ENCODE measurements around the gene RAB38. TPM values are rescaled to one million over a fixed set of nuclear protein-coding genes. Genes with fewer than 3 reads are reported as not detected.

Gene RAB38
- total RNA-seq, 2 experiments from 2014 or later, result 0.19 TPM; not detected in 1

DNA sequence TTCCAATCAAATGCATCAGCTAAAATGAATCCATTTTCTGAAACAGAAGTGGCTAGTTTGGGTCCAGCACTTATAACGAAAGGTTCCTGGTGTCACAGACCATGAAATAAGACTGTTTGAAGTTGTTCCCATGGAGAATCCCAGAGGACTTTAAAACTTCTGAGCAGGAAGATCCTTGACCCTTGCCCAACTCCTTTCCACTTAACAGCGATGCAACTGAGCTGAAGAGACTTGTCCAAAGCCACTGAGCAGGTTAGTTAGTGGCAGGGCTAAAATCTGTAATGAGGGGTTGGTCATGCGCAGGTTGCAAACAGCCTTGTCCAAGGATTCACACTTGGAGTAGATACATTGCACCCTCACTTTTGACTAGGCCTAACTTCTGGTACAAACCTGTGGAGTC is 1.3 kb downstream of the RAB38 start:
- H3K79me2 ChIP-seq (ENCODE audit: insufficient read depth, low read depth, low read length), result no peaks in the 10 kb centered on the region
- POLR2A ChIA-PET, result interaction anchor here (0.6 kb wide), 1 partner anchor 1769 kb away, joined by 3 read pairs; no protein-coding TSS in a partner anchor
- no peaks in the 10 kb centered on the region for H3K36me3 ChIP-seq (ENCODE audit: insufficient read depth, low read length)
- no peak overlapping the region; the same call in 1 of the 2 replicates for H2AFZ ChIP-seq (ENCODE audit: low read length)
- intact Hi-C loops (cut with micrococcal nuclease; ENCODE audit: unreplicated experiment), result no loop called here
- H3K4me3 ChIP-seq (ENCODE audit: low read depth, low read length, poor library complexity, severe bottlenecking), result no peak overlapping the region
- no peak for DNase-seq (ENCODE audit: low spot score)
- no TSS peak for BruUV-seq (replicated peaks)
- H4K20me1 ChIP-seq (ENCODE audit: insufficient read depth, low read length), result no peaks in the 10 kb centered on the region
- CTCF ChIA-PET (ENCODE audit: unreplicated experiment), result no interaction called here
- H3K9me3 ChIP-seq (ENCODE audit: low read length), result no peaks in the 10 kb centered on the region
- H3K4me1 ChIP-seq (ENCODE audit: insufficient read depth, low read length, poor library complexity, severe bottlenecking), result no peaks in the 10 kb centered on the region
- no peaks in the 10 kb centered on the region for H3K9me2 ChIP-seq (ENCODE audit: insufficient read depth, low read length)
- no peak overlapping the region for H3K4me2 ChIP-seq (ENCODE audit: low read length)
- TF ChIP-seq, protein P1, sequence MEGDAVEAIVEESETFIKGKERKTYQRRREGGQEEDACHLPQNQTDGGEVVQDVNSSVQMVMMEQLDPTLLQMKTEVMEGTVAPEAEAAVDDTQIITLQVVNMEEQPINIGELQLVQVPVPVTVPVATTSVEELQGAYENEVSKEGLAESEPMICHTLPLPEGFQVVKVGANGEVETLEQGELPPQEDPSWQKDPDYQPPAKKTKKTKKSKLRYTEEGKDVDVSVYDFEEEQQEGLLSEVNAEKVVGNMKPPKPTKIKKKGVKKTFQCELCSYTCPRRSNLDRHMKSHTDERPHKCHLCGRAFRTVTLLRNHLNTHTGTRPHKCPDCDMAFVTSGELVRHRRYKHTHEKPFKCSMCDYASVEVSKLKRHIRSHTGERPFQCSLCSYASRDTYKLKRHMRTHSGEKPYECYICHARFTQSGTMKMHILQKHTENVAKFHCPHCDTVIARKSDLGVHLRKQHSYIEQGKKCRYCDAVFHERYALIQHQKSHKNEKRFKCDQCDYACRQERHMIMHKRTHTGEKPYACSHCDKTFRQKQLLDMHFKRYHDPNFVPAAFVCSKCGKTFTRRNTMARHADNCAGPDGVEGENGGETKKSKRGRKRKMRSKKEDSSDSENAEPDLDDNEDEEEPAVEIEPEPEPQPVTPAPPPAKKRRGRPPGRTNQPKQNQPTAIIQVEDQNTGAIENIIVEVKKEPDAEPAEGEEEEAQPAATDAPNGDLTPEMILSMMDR (conservative IDR thresholded peaks at IDR 0.05; ENCODE audit: low read length), result no peak
- TF ChIP-seq EZH2phosphoT487 (IDR thresholded peaks at IDR 0.05; ENCODE audit: borderline replicate concordance, low read depth, low read length), result no peak
- no peak overlapping the region for H3K27ac ChIP-seq (ENCODE audit: low read depth, low read length, poor library complexity, severe bottlenecking)

GRCh38 chr11:88171982-88172381 is 3.3 kb downstream of the RAB38 start:
- no TSS peak for BruUV-seq (replicated peaks)
- no peaks in the 10 kb centered on the region for H3K36me3 ChIP-seq (ENCODE audit: insufficient read depth, low read length)
- H3K79me2 ChIP-seq (ENCODE audit: insufficient read depth, low read depth, low read length), result no peaks in the 10 kb centered on the region
- no peak overlapping the region for H3K4me2 ChIP-seq (ENCODE audit: low read length)
- TF ChIP-seq, protein P1 (conservative IDR thresholded peaks at IDR 0.05; ENCODE audit: low read length), result no peak
- ChIA-PET CTCF (ENCODE audit: unreplicated experiment) (no interaction called here), POLR2A (no interaction called here)
- no peaks in the 10 kb centered on the region for H3K4me1 ChIP-seq (ENCODE audit: insufficient read depth, low read length, poor library complexity, severe bottlenecking)
- no peak overlapping the region for H3K4me3 ChIP-seq (ENCODE audit: low read depth, low read length, poor library complexity, severe bottlenecking)
- DNase-seq (ENCODE audit: low spot score), result no peak
- no peak overlapping the region for H2AFZ ChIP-seq (ENCODE audit: low read length)
- H3K9me2 ChIP-seq (ENCODE audit: insufficient read depth, low read length), result no peaks in the 10 kb centered on the region
- H3K9me3 ChIP-seq (ENCODE audit: low read length), result no peaks in the 10 kb centered on the region
- intact Hi-C loops (cut with micrococcal nuclease; ENCODE audit: unreplicated experiment), result no loop called here
- no peak overlapping the region for H3K27ac ChIP-seq (ENCODE audit: low read depth, low read length, poor library complexity, severe bottlenecking)
- H4K20me1 ChIP-seq (ENCODE audit: insufficient read depth, low read length), result no peaks in the 10 kb centered on the region

DNA sequence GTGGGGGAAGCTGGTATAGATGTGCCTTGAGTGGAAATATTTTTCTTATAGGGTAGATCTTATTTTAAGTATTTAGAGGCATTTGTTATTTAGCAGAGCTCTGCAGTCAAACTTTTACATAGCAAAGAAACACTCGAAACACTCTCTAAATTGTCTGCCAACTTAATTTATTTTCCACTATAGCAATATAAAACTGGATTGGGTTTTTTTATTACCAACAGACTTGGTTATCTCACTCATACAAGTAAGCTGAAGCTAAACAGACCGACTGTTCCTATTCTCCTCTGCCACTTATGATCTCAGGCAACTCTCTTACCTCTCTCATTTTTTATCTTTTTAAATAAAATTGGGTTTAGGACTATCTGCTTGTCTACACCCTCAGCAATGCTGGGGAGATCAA is 4.6 kb downstream of the RAB38 start:
- POLR2A ChIA-PET, result interaction anchor here (0.6 kb wide), 1 partner anchor 482 kb away, joined by 3 read pairs; no protein-coding TSS in a partner anchor
- Histone ChIP-seq H3K9me3 (ENCODE audit: low read length) (no peaks in the 10 kb centered on the region), H3K4me2 (ENCODE audit: low read length) (no peak overlapping the region), H3K4me3 (ENCODE audit: low read depth, low read length, poor library complexity, severe bottlenecking) (no peak overlapping the region), H2AFZ (ENCODE audit: low read length) (no peak overlapping the region), H3K4me1 (ENCODE audit: insufficient read depth, low read length, poor library complexity, severe bottlenecking) (no peaks in the 10 kb centered on the region), H3K9me2 (ENCODE audit: insufficient read depth, low read length) (no peaks in the 10 kb centered on the region), H3K79me2 (ENCODE audit: insufficient read depth, low read depth, low read length) (no peaks in the 10 kb centered on the region), H4K20me1 (ENCODE audit: insufficient read depth, low read length) (no peaks in the 10 kb centered on the region), H3K36me3 (ENCODE audit: insufficient read depth, low read length) (no peaks in the 10 kb centered on the region), H3K27ac (ENCODE audit: low read depth, low read length, poor library complexity, severe bottlenecking) (no peak overlapping the region)
- DNase-seq (ENCODE audit: low spot score), result no peak
- TF ChIP-seq, protein P1 (conservative IDR thresholded peaks at IDR 0.05; ENCODE audit: low read length), result no peak
- TF ChIP-seq EZH2phosphoT487 (IDR thresholded peaks at IDR 0.05; ENCODE audit: borderline replicate concordance, low read depth, low read length), result no peak
- CTCF ChIA-PET (ENCODE audit: unreplicated experiment), result no interaction called here
- intact Hi-C loops (cut with micrococcal nuclease; ENCODE audit: unreplicated experiment), result no loop called here
- BruUV-seq (replicated peaks), result no TSS peak

Data from OCI-LY7 (cell line).